Measurements from ENCODE around the gene TPSAB1. TPM values are rescaled to one million over a fixed set of nuclear protein-coding genes. Genes with fewer than 3 reads are reported as not detected.

The TPSAB1 gene
- total RNA-seq, 4 donors from 2014 or later = 4.3 to 8.6 (median 6.5) TPM

GRCh38 chr16:1279081-1279944 lies 38.8 kb downstream of the TPSAB1 start:
- DNase-seq = no peak
- WGBS, 2 donors = 64 to 82% methylated on average over 11 to 29 of the region's 30 CpGs
- Histone ChIP-seq H3K27me3 (no peaks in the 10 kb centered on the region), H3K9me3 (no peaks in the 10 kb centered on the region), H3K36me3 (no peaks in the 10 kb centered on the region), H3K27ac (no peak overlapping the region), H3K4me1 (no peaks in the 10 kb centered on the region), H3K4me3 (replicated peaks in 1 of 3) (no peak overlapping the region)
- TF ChIP-seq CTCF (IDR thresholded peaks at IDR 0.05) (no peak), POLR2A (IDR thresholded peaks at IDR 0.05) (no peak)
- intact Hi-C loops (cut with DNase I) = no loop called here

GRCh38 chr16:1279945-1280589 lies 39.6 kb downstream of the TPSAB1 start:
- H3K27me3 ChIP-seq = no peaks in the 10 kb centered on the region
- 75 to 80% methylated on average over 17 to 25 of the region's 29 CpGs for WGBS, 2 donors

GRCh38 chr16:1280783-1281182 lies 40.3 kb downstream of the TPSAB1 start:
- Histone ChIP-seq H3K27ac (no peak overlapping the region), H3K27me3 (no peaks in the 10 kb centered on the region), H3K4me3 (replicated peaks in 1 of 3) (no peak overlapping the region), H3K36me3 (no peaks in the 10 kb centered on the region), H3K9me3 (no peaks in the 10 kb centered on the region), H3K4me1 (no peaks in the 10 kb centered on the region)
- DNase-seq = no peak
- TF ChIP-seq POLR2A (IDR thresholded peaks at IDR 0.05) (no peak), CTCF (IDR thresholded peaks at IDR 0.05) (no peak)
- intact Hi-C loops (cut with DNase I) = no loop called here
- 91% methylated on average over 8 of the region's 8 CpGs for WGBS, 2 donors

More at GRCh38 chr16:1279945-1280589, 39.6 kb downstream of the TPSAB1 start:
- no peaks in the 10 kb centered on the region for H3K9me3 ChIP-seq
- H3K36me3 ChIP-seq = no peaks in the 10 kb centered on the region
- intact Hi-C loops (cut with DNase I) = no loop called here
- TF ChIP-seq CTCF (IDR thresholded peaks at IDR 0.05) (no peak), POLR2A (IDR thresholded peaks at IDR 0.05) (no peak)
- no peak overlapping the region for H3K4me3 ChIP-seq (replicated peaks in 1 of 3)
- H3K27ac ChIP-seq = no peak overlapping the region
- H3K4me1 ChIP-seq = no peaks in the 10 kb centered on the region
- no peak for DNase-seq

GRCh38 chr16:1281517-1281916 lies 41.0 kb downstream of the TPSAB1 start:
- H3K4me1 ChIP-seq = no peaks in the 10 kb centered on the region
- intact Hi-C loops (cut with DNase I) = no loop called here
- H3K27me3 ChIP-seq = no peaks in the 10 kb centered on the region
- TF ChIP-seq CTCF (IDR thresholded peaks at IDR 0.05) (no peak), POLR2A (IDR thresholded peaks at IDR 0.05) (no peak)
- no peak overlapping the region for H3K4me3 ChIP-seq (replicated peaks in 1 of 3)
- no peak overlapping the region for H3K27ac ChIP-seq
- no peaks in the 10 kb centered on the region for H3K9me3 ChIP-seq
- DNase-seq = no peak
- no peaks in the 10 kb centered on the region for H3K36me3 ChIP-seq
- WGBS, 2 donors = 75 to 87% methylated on average over 11 to 13 of the region's 16 CpGs

Measured in thyroid gland (tissue), 4 donors.